ENCODE data around the gene LCN9. TPM values are rescaled to one million over a fixed set of nuclear protein-coding genes. Genes with fewer than 3 reads are reported as not detected.

The LCN9 gene
- total RNA-seq, 1 experiment from 2014 or later, result not detected

GRCh38 chr9:135714242-135715055, 51.3 kb downstream of the LCN9 start:
- Histone ChIP-seq H2AFZ (ENCODE audit: low read length) (no peak overlapping the region), H3K4me2 (ENCODE audit: low read length) (no peak overlapping the region), H3K4me1 (ENCODE audit: insufficient read depth, low read length) (no peaks in the 10 kb centered on the region), H3K9me3 (ENCODE audit: low read length) (no peaks in the 10 kb centered on the region), H3K36me3 (ENCODE audit: low read depth, low read length) (no peaks in the 10 kb centered on the region), H3K9ac (ENCODE audit: low read length) (no peak overlapping the region), H3F3A (ENCODE audit: low read length, unreplicated experiment) (no peaks in the 10 kb centered on the region), H3K79me2 (ENCODE audit: low read length) (no peaks in the 10 kb centered on the region), H3K4me3 (ENCODE audit: low read length) (no peak overlapping the region), H3K9me2 (replicated peaks; ENCODE audit: low read length) (no peaks in the 10 kb centered on the region), H3K27ac (ENCODE audit: low read length) (no peak overlapping the region), H4K20me1 (ENCODE audit: low read length) (no peaks in the 10 kb centered on the region), H3K27me3 (ENCODE audit: low read length) (no peaks in the 10 kb centered on the region; the same call in 1 of the 2 replicates)
- BruUV-seq (replicated peaks), result no TSS peak
- intact Hi-C loops (cut with micrococcal nuclease), result no loop called here
- ChIA-PET CTCF (no interaction called here), POLR2A (ENCODE audit: unreplicated experiment) (no interaction called here)
- no peak for DNase-seq
- TF ChIP-seq, protein P1, sequence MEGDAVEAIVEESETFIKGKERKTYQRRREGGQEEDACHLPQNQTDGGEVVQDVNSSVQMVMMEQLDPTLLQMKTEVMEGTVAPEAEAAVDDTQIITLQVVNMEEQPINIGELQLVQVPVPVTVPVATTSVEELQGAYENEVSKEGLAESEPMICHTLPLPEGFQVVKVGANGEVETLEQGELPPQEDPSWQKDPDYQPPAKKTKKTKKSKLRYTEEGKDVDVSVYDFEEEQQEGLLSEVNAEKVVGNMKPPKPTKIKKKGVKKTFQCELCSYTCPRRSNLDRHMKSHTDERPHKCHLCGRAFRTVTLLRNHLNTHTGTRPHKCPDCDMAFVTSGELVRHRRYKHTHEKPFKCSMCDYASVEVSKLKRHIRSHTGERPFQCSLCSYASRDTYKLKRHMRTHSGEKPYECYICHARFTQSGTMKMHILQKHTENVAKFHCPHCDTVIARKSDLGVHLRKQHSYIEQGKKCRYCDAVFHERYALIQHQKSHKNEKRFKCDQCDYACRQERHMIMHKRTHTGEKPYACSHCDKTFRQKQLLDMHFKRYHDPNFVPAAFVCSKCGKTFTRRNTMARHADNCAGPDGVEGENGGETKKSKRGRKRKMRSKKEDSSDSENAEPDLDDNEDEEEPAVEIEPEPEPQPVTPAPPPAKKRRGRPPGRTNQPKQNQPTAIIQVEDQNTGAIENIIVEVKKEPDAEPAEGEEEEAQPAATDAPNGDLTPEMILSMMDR (conservative IDR thresholded peaks at IDR 0.05; ENCODE audit: low read depth, low read length), result no peak
- TF ChIP-seq EZH2phosphoT487 (IDR thresholded peaks at IDR 0.05; ENCODE audit: borderline replicate concordance, low read length) (no peak), EZH2 (IDR thresholded peaks at IDR 0.05; ENCODE audit: low read length, unreplicated experiment) (no peak)
- ATAC-seq, result no peak

- H4K20me1 ChIP-seq (ENCODE audit: low read length), result no peaks in the 10 kb centered on the region
- no peaks in the 10 kb centered on the region for H3F3A ChIP-seq (ENCODE audit: low read length, unreplicated experiment)
- H3K9me3 ChIP-seq (ENCODE audit: low read length), result no peaks in the 10 kb centered on the region
- no TSS peak for BruUV-seq (replicated peaks)
- ATAC-seq (no peak), DNase-seq (no peak)
- H3K9ac ChIP-seq (ENCODE audit: low read length), result no peak overlapping the region
- ChIA-PET CTCF (no interaction called here), POLR2A (ENCODE audit: unreplicated experiment) (no interaction called here)
- H2AFZ ChIP-seq (ENCODE audit: low read length), result no peak overlapping the region
- no peak for TF ChIP-seq EZH2phosphoT487 (IDR thresholded peaks at IDR 0.05; ENCODE audit: borderline replicate concordance, low read length)
- no peak for TF ChIP-seq EZH2 (IDR thresholded peaks at IDR 0.05; ENCODE audit: low read length, unreplicated experiment)
- TF ChIP-seq, protein P1 (conservative IDR thresholded peaks at IDR 0.05; ENCODE audit: low read depth, low read length), result no peak
- no peaks in the 10 kb centered on the region for H3K79me2 ChIP-seq (ENCODE audit: low read length)
- no peaks in the 10 kb centered on the region for H3K27me3 ChIP-seq (ENCODE audit: low read length)
- H3K4me1 ChIP-seq (ENCODE audit: insufficient read depth, low read length), result no peaks in the 10 kb centered on the region
- H3K9me2 ChIP-seq (replicated peaks; ENCODE audit: low read length), result no peaks in the 10 kb centered on the region
- intact Hi-C loops (cut with micrococcal nuclease), result no loop called here
- no peaks in the 10 kb centered on the region for H3K36me3 ChIP-seq (ENCODE audit: low read depth, low read length)
- no peak overlapping the region for H3K4me2 ChIP-seq (ENCODE audit: low read length)
- no peak overlapping the region for H3K4me3 ChIP-seq (ENCODE audit: low read length)
- no peak overlapping the region for H3K27ac ChIP-seq (ENCODE audit: low read length)
Measured at GRCh38 chr9:135715056-135715595, 52.0 kb downstream of the LCN9 start.

DNA sequence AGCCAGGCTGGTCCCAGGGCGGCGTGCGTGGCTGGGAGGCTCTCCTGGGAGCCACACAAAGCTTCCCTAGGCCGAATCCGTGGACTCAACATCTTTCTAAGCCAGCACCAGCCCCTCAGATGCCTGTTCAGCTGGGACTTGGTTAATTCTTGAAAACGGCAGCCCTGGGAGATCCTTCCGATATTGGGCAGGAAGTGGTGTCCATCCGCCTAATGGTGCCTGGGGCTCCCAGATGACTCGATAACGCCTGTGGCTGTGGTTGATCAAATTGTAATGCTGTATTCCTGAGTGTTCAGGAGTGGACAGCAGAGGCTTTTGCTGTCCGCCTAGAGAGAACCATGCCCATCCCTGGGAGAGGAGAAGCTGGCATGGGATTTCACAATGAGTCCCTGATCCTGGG, 52.9 kb downstream of the LCN9 start:
- ChIA-PET POLR2A (ENCODE audit: unreplicated experiment) (no interaction called here), CTCF (no interaction called here)
- H3K9me2 ChIP-seq (replicated peaks; ENCODE audit: low read length), result no peaks in the 10 kb centered on the region
- no peak overlapping the region for H3K4me2 ChIP-seq (ENCODE audit: low read length)
- no peak overlapping the region for H2AFZ ChIP-seq (ENCODE audit: low read length)
- H3K27me3 ChIP-seq (ENCODE audit: low read length), result no peaks in the 10 kb centered on the region
- H3K27ac ChIP-seq (ENCODE audit: low read length), result no peak overlapping the region
- TF ChIP-seq EZH2 (IDR thresholded peaks at IDR 0.05; ENCODE audit: low read length, unreplicated experiment) (no peak), EZH2phosphoT487 (IDR thresholded peaks at IDR 0.05; ENCODE audit: borderline replicate concordance, low read length) (no peak)
- TF ChIP-seq, protein P1 (conservative IDR thresholded peaks at IDR 0.05; ENCODE audit: low read depth, low read length), result no peak
- intact Hi-C loops (cut with micrococcal nuclease), result no loop called here
- DNase-seq (no peak), ATAC-seq (no peak)
- no peaks in the 10 kb centered on the region for H3F3A ChIP-seq (ENCODE audit: low read length, unreplicated experiment)
- H3K9ac ChIP-seq (ENCODE audit: low read length), result no peak overlapping the region
- H3K4me3 ChIP-seq (ENCODE audit: low read length), result no peak overlapping the region
- H3K4me1 ChIP-seq (ENCODE audit: insufficient read depth, low read length), result no peaks in the 10 kb centered on the region
- H3K9me3 ChIP-seq (ENCODE audit: low read length), result no peaks in the 10 kb centered on the region
- H3K79me2 ChIP-seq (ENCODE audit: low read length), result no peaks in the 10 kb centered on the region
- no TSS peak for BruUV-seq (replicated peaks)
- no peaks in the 10 kb centered on the region for H4K20me1 ChIP-seq (ENCODE audit: low read length)
- H3K36me3 ChIP-seq (ENCODE audit: low read depth, low read length), result no peaks in the 10 kb centered on the region
